IPS-NIHi7 (cell line): ENCODE results near the gene OR56A3.
A peak's percentile ranks its signal among the peaks of the same experiment; 100 is the strongest.

Source experiments
- DNase-seq: peaks from one replicate; pipeline ENCODE4 v3.0.0; 2012; ENCODE audit warnings: mixed read lengths; ENCODE audit errors: extremely low spot score

The OR56A3 gene

GRCh38 chr11:5973530-5973929 lies 31.5 kb downstream of the OR56A3 start:
- DNase-seq: no peak

DNA sequence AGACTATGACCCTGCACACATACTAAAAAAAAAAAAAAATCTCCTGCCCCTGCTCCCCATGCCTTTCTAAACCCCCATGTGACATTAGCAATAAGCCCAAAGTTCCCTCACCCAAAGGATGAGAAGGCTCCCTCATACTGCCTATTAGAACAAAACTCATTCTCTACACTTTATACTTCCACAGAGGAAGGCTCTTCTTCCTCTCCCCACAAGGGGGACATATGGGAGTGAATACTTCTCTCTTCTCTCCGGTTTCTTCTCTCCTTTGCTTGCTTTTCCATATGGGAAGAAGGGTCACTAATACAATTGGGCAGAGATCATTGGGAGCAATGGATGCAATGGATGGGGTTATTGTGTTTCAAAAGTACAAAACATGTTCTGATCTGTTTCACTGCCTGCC lies 41.4 kb downstream of the OR56A3 start:
- DNase-seq: no peak

DNA sequence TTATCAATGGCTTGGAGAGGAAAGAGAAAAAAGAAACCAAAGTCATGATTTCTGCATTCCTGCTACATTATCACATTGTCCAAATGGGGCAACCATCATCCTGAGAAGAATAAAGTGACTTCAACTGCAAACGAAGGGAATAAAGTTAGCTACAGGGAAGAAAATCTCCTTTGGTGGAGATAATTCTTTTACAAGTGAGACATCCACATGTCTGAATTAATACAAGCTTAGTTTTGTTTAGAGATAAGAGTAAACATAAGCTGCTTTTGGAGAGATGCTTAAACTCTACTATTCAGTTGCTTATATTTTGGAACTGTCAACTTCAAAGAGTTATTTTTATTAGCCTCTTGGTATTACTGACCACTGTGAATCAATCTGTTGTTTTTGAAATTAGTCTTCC lies 44.8 kb downstream of the OR56A3 start, which contains the start of gene OR52L1:
OR52L1 (minus strand) TSS at position 101 of the 400 bp plus-strand sequence; CDS start at position 46, 55 bp downstream.
- DNase-seq: no peak

GRCh38 chr11:5989203-5989602 lies 47.2 kb downstream of the OR56A3 start:
- DNase-seq: no peak

DNA sequence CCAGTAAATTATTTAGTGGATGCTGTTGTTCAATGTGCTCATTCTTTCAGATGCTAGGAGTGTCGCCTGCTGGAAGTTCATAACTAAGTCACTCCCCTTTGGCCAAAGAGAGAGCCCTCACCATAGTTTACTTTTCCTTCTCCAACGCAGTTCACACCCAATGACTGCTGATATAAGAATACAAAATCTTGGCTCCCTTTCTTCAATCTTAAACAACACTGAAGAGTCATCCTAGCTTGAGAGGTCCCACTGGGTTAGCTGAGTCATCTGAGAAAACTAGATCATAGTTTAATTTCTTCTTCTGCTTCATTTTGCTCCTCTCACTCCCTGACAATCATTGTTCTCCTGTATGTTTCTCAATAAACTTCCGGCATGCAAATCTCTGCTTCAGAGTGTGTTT lies 50.1 kb downstream of the OR56A3 start:
- DNase-seq: no peak

DNA sequence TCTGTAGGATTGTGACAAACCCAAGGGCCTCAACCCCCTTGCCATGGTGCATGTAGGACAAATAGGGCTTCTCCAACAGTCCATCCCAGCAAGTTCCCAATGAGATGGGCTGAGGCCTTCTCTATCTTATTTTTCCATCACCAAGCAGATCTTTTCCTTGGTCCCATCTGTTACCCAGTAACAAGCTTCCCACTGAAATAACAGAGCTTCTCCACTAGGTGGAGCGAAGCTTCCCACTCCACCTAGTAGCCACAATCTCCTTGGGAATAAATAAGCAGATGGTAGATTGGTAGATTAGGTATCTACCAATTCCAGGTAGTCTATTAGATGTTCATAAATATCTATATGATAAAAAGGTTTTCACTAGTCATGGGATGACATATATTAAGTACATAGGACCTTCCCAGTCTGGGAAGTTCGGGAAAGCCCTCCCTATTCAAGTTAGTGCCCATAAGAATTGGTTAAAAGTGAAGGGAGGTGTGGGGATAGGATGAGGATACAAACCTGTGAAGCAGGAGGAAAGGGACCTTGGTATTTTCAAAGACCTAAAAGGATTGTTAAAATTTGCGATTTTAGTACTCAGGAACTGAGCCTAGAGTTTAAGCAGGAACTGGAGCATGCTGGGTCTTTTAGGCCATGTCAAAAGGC lies 50.7 kb downstream of the OR56A3 start:
- peak; percentile 73 for DNase-seq

- no peak for DNase-seq
Measured at GRCh38 chr11:5994791-5995190, 52.7 kb downstream of the OR56A3 start.
